Caki2 (cell line): ENCODE measurements around the gene OGA. TPM values are rescaled to one million over a fixed set of nuclear protein-coding genes. Genes with fewer than 3 reads are reported as not detected.
"Not testable (repeated sequence)": the region's sequence is repeated elsewhere in the genome, so short reads cannot be mapped to it uniquely, and the experiment has no call there.

Experiments used
- DNase-seq: peaks from one replicate; pipeline ENCODE4 v3.0.0-alpha.2; 2015; ENCODE audit warnings: low read depth
- in situ Hi-C: cut with HindIII; loops from 2 replicates; pipeline ENCODE4 v1.10.0; 2016; ENCODE audit warnings: low sequenced_read_pairs, low pct_unique_long_range_greater_than_20kb, mixed read lengths
- total RNA-seq: library from RNA; depleted of rRNA; stranded (reverse); fragments of >200 nt; shearing (Covaris generic); gene quantifications from 2 replicates; pipeline ENCODE4 v1.2.3, GENCODE V29; 2014; ENCODE audit warnings: low replicate concordance

The OGA gene
- total RNA-seq, 1 experiment from 2014 or later = 26.4 TPM

- in situ Hi-C loops = no loop called here
- DNase-seq = peak; percentile 76
Observed at GRCh38 chr10:101817337-101818118, 716 bp downstream of the OGA start.

- in situ Hi-C loops = no loop called here
- no peak for DNase-seq
Observed at GRCh38 chr10:101816913-101817336, 1.3 kb downstream of the OGA start.

GRCh38 chr10:101816376-101816775 is 1.9 kb downstream of the OGA start:
- DNase-seq = no peak
- in situ Hi-C loops = no loop called here

GRCh38 chr10:101814466-101815071 is 3.7 kb downstream of the OGA start:
- in situ Hi-C loops = no loop called here

GRCh38 chr10:101812606-101813005 is 5.6 kb downstream of the OGA start:
- in situ Hi-C loops = no loop called here
- DNase-seq = no peak

More at GRCh38 chr10:101814466-101815071, 3.7 kb downstream of the OGA start:
- no peak for DNase-seq

- DNase-seq = no peak
- in situ Hi-C loops = no loop called here
Observed at GRCh38 chr10:101807158-101807557, 11.1 kb downstream of the OGA start.

- DNase-seq = no peak
- in situ Hi-C loops = no loop called here
Observed at GRCh38 chr10:101803511-101803910, 14.7 kb downstream of the OGA start.

GRCh38 chr10:101797403-101798059 is 20.7 kb downstream of the OGA start:
- no peak for DNase-seq
- in situ Hi-C loops = no loop called here

GRCh38 chr10:101793526-101793925 is 24.7 kb downstream of the OGA start:
- in situ Hi-C loops = no loop called here
- no peak for DNase-seq

- DNase-seq = no peak
- in situ Hi-C loops = no loop called here
Observed at GRCh38 chr10:101789686-101790085, 28.6 kb downstream of the OGA start.

GRCh38 chr10:101789231-101789630 is 29.0 kb downstream of the OGA start:
- DNase-seq, in situ Hi-C loops: not testable (repeated sequence)

- in situ Hi-C loops = no loop called here
- DNase-seq = no peak
Observed at GRCh38 chr10:101785801-101786200, 32.4 kb downstream of the OGA start.

GRCh38 chr10:101784558-101784957 is 33.7 kb downstream of the OGA start:
- DNase-seq = no peak
- in situ Hi-C loops = no loop called here

GRCh38 chr10:101783736-101784118 is 34.5 kb downstream of the OGA start:
- in situ Hi-C loops = no loop called here
- DNase-seq = no peak

- DNase-seq = peak; percentile 72
- in situ Hi-C loops = no loop called here
Observed at GRCh38 chr10:101782811-101783735, 35.2 kb downstream of the OGA start, which contains the start of gene NPM3. TSS of gene NPM3 (minus strand) at chr10:101783446. CDS start at chr10:101783390, 56 bp downstream.

GRCh38 chr10:101781984-101782810 is 36.0 kb downstream of the OGA start:
- in situ Hi-C loops = no loop called here
- DNase-seq = no peak

- DNase-seq = no peak
- in situ Hi-C loops = no loop called here
Observed at GRCh38 chr10:101781655-101781983, 36.6 kb downstream of the OGA start.
